Measurements from ENCODE around the gene RESF1.
"Not testable (repeated sequence)": the region's sequence is repeated elsewhere in the genome, so short reads cannot be mapped to it uniquely, and the experiment has no call there.

Gene RESF1, protein sequence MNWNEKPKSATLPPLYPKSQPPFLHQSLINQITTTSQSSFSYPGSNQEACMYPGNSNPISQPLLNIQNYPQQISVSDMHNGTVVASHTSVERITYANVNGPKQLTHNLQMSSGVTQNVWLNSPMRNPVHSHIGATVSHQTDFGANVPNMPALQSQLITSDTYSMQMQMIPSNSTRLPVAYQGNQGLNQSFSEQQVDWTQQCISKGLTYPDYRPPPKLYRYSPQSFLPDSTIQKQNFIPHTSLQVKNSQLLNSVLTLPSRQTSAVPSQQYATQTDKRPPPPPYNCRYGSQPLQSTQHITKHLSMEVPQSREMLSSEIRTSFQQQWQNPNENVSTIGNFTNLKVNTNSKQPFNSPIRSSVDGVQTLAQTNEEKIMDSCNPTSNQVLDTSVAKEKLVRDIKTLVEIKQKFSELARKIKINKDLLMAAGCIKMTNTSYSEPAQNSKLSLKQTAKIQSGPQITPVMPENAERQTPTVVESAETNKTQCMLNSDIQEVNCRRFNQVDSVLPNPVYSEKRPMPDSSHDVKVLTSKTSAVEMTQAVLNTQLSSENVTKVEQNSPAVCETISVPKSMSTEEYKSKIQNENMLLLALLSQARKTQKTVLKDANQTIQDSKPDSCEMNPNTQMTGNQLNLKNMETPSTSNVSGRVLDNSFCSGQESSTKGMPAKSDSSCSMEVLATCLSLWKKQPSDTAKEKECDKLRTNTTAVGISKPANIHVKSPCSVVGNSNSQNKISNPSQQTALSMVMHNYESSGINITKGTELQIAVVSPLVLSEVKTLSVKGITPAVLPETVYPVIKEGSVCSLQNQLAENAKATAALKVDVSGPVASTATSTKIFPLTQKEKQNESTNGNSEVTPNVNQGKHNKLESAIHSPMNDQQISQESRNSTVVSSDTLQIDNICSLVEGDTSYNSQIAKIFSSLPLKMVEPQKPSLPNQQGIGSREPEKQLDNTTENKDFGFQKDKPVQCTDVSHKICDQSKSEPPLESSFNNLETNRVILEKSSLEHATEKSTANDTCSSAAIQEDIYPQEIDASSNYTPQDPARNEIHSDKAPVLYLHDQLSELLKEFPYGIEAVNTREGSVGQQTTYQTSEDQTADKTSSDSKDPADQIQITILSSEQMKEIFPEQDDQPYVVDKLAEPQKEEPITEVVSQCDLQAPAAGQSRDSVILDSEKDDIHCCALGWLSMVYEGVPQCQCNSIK (N-terminal part only)

GRCh38 chr12:31959161-31959700, at the start of gene RESF1:
RESF1 (plus strand) TSS chr12:31959415; CDS start chr12:31980956, 21,541 bp downstream.
- DNase-seq = peak; percentile 85 to 97 (median 95)

DNA sequence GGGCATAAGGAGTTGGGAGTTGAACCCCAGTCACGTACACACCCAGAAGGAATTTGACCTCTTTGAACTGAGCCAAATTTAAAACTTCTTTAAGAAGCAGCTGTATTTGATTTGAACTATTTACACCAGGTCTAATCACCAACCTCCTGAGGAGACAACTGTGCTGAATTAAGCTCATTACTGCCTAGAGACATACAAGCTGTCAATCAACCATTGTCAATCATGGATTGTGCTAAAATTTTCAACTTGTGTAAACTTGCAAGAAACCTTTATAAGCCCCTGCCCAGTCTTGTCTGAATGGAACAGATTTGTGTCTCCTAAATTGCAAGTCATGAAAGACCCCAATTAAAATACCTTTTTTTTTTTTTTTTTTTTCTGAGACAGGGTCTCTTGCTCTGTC, 44.3 kb upstream of the RESF1 start:
- peak in 1 of 3 experiments; percentile 21 for DNase-seq

DNA sequence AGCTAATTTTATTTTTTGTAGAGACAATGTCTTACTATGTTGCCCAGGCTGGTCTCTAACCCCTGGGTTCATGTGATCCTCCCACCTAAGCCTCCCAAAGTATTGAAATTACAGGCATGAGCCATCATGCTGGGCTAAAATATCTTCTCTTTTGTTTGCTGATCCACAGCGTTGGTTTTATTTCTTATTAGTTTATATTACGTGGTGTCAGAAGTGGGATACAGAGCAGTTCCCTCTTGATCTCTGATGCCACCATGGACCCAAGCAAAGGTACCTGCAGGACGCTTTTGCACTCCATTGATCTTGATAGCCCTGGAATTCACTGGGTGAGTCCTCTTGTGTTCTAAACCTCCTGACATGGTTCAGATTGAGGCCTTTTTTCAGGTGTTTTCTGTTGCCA, 43.8 kb upstream of the RESF1 start:
- DNase-seq = no peak

GRCh38 chr12:31922341-31923062, 36.7 kb upstream of the RESF1 start:
- no peak for DNase-seq

DNA sequence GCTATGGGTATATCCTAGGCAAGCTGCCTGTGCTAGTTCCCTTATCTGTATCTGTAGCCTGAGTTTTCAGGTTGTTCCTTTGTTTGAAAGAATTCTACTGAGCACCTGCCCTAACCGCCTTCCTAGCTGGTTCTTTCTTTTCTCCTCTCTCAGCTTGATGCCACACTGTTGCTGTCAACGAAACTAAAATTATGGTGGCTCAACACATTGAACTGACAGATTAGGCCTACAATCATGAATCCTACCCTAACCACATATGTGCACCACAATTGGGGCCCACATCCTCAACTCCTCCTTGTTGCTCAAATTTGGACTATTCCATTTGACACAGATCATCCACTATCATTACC, 36.2 kb upstream of the RESF1 start:
- DNase-seq = no peak

- no peak for DNase-seq
Observed at GRCh38 chr12:31928246-31929026, 30.8 kb upstream of the RESF1 start.

DNA sequence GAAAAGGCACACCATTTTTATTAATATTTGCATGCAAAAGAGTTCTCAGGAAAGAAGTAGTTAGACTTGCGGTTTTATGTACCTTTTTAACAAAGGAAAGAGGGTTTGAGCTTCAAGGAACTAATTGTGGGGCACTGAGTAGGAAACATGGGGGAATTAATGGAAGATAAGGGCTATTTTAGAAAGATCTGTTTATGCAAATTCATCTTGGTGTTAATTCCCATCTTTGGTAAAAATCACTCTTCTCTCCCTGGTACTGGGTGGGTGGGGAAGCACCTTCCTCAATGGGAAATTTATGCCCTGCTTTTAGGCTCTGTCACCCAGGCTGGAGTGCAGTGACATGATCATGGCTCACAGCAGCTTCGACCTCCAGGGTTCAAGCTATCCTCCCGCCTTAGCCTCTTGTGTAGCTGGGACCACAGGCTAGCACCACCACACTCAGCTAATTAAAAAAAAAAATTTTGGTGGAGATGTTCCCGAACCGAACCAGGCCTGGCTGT, 30.1 kb upstream of the RESF1 start:
- no peak for DNase-seq

- no peak for DNase-seq
Observed at GRCh38 chr12:31931796-31932715, 27.2 kb upstream of the RESF1 start.

DNA sequence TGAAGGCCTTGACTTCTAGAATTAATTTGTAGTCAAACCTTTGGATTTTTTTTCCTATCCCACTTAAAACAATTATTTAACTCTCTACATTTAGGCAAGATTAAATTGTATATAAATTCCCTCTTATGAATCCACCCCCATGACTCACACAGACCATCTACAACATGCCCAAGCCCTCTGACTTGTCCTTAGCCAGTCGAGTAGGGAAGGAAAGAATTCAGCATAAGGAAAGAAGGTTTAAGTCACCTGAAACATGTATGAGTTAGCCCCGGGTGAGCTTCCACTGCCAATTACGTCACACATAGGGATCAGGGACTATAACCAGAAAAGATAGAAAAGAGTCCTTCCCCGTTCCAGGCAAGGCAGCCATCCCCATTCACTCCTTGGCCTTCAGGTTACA, 14.9 kb upstream of the RESF1 start:
- DNase-seq = no peak

DNA sequence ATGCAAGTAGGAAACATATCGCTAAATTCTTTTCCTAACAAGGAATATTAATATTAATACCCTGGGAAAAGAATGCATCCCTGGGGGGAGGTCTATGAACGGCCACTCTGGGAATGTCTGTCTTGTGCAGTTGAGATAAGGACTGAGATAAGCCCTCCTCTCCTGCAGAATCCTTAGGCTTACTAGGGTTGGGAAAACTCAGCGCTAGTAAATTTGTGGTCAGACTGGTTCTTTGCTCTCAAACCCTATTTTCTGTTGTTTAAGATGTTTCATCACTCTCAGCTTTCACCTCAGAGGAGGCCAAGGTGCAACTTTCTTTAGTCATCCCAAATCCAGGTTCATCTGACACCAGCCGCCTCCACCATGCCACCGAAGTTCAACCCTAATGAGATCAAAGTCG, 11.2 kb upstream of the RESF1 start:
- no peak for DNase-seq

- DNase-seq = not testable (repeated sequence)
Observed at GRCh38 chr12:31948697-31949359, 10.4 kb upstream of the RESF1 start.

DNA sequence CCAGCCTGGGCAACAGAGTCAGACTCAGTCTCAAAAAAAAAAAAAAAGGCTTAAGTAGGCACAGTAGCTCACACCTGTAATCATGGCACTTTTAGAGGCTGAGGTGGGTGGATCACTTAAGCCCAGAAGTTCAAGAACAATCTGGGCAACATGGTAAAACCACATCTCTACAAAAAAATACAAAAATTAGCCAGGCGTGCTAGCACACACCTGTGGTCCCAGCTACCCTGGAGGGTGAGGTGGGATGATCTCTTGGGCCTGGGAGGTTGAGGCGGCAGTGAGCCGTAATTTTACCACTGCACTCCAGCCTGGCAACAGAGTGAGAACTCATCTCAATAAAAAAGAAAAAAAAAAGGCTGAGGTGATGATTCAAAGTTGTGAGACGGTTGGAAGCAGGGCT, 9.1 kb upstream of the RESF1 start:
- no peak for DNase-seq

- DNase-seq = no peak
Observed at GRCh38 chr12:31950492-31950891, 8.7 kb upstream of the RESF1 start.

DNA sequence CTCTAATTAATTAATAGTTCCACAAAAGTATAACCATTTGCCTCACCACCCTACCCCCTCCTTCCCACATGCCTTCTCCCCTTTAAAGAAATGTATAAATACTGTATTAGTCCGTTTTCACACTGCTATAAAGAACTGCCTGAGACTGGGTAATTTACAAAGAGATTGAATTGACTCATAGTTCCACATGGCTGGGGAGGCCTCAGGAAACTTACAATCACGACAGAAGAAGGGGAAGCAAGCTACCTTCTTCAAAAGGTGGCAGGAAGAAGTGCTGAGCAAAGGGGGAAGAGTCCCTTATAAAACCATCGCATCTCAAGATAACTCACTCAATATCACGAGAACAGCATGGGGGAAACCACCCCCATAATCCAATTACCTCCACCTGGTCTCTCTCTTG, 8.2 kb upstream of the RESF1 start:
- DNase-seq = no peak

DNA sequence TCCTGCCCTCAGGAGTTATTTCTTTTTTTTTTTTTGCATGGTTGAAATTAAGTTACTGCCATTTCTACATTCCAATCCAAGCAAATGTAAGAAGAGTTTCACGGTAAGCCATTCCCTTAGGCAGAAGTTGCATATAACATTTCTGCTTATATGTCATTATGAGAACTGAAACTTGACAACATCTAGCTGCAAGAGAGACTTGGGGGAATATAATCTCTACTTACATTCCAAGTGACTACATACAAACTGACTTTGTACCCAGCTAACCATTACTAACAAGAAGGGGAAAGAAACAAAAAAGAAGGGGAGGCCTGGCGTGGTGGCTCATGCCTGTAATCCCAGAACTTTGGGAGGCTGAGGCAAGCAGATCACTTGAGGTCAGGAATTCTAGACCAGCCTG, 7.3 kb upstream of the RESF1 start:
- no peak for DNase-seq

DNA sequence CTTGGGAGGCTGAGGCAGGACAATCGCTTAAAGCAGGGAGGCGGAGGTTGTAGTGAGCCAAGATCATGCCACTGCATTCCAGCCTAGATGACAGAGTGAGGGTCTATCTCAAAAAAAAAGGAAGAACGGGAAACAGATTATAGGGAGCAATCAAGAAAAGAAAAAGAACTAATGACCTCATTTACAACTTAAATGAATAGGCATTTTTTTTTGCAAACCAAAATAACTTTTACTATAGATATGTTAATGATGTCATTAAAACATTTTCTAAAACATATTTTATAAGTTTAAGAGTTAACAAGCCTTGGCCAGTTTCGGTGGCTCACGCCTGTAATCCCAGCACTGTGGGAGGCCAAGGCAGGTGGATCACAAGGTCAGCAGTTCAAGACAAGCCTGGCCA, 6.8 kb upstream of the RESF1 start:
- no peak for DNase-seq

GRCh38 chr12:31954925-31955858, 4.0 kb upstream of the RESF1 start:
- DNase-seq = no peak

DNA sequence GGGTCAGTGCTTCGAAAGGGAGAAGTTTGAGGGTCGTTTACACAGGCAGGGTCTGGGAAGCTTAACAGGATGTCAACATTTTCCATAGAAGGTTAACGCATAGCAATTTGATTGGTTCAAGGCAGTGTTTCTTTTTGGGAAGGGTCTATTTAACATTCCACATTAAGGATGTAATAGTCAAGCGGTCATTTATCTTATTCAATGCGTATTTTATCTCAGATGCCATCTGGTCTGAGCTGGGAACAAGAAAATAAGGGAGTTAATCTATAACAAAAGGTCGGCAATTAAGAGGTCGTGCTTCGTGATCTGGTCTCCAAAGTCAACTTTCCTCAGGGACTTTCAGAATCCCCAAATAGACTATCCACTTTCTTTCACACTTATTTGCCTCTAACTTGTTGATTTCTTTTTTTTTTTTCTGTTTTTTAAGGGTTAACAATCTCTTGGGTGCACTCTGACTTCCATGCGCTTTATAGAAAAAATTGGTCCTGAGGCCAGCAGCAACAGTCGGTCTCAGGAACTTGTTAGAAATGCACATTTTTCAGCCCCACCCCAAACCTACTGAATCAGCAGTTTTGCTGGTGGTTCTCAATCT, 550 bp upstream of the RESF1 start:
- peak in 1 of 3 experiments; percentile 44 for DNase-seq
